ENCODE data around the gene HDDC3.
"Not testable (repeated sequence)": the region's sequence is repeated elsewhere in the genome, so short reads cannot be mapped to it uniquely, and the experiment has no call there.

Gene HDDC3

GRCh38 chr15:90929246-90930019 lies 2.9 kb downstream of the HDDC3 start:
- no peak for FAIRE-seq

DNA sequence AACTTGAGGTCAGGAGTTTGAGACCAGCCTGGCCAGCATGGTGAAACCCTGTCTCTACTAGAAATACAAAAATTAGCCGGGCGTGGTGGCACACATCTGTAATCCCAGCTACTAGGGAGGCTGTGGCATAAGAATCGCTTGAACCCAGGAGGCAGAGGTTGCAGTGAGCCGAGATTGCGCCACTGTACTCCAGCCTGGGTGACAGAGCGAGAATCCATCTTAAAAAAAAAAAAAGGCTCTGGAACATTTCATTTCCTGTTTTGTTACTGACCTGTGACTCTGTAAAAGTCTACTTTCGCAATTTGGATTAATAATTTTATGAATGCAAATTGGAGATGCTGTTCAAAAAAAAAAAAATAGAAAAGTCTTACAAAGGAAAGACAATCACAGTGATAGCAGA lies 4.2 kb downstream of the HDDC3 start:
- FAIRE-seq: not testable (repeated sequence)

- FAIRE-seq: not testable (repeated sequence)
These were observed 5.6 kb downstream of the HDDC3 start for GRCh38 chr15:90926766-90927165.

DNA sequence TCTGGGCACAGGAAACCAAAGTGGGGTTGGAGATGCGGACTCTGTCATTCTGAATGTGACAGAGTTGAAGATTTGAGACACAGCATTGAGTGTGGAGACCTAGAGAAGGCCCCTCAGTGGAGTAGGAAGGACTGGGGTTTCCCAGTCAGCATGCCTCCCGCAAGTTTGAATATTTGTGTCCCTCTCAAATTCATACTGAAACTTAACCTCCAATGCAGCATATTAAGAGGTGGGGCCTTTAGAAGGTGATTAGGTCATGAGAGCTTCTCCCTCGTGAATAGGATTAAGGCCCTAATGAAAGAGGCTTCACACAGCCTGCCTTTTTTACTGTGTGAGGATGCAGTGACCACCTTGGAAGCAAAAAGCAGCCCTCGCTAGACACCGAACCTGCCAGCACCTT lies 8.0 kb downstream of the HDDC3 start:
- no peak for FAIRE-seq

DNA sequence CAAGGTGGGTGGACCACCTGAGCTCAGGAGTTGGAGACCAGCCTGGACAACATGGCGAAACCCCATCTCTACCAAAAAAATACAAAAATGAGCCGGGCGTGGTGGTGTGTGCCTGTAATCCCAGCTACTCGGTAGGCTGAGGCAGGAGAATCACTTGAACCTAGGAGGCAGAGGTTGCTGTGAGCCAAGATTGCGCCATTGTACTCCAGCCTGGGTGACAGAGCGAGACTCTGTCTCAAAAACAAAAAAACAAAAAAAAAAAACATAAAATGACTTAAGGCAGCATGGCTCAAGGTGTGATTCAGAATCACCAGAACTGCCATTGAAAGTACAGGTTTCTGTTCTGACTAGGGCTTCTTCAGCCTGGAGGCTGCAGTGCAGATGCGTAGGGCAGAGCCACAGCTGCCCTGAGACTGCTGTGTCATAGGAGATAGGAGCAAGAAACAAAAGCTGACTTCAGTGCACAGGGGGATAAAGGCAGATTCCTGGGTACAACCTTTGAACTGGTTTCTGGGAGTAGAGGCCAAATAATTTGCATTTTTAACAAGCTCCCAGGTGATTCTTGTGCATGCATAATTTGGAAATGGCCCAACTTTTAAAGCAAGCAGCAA lies 9.5 kb downstream of the HDDC3 start:
- not testable (repeated sequence) for FAIRE-seq

DNA sequence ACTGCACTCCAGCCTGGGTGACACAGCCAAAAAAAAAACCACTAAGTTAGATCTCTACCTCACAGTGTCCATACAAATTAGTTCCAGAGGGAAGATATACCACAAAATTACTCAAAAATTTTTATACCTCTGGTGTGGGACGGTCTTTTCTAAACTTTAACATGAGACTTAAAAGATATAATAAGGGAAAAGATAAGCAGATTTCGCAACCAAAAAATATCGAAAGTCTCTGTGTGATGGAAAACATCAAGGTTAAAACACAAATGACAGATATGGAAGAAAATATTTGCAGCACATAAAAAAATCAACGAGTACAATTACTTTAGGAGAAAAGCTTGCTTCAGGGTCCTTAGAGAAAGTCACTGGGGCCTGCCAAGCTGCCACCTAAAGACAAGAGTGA lies 10.5 kb downstream of the HDDC3 start:
- no peak for FAIRE-seq

DNA sequence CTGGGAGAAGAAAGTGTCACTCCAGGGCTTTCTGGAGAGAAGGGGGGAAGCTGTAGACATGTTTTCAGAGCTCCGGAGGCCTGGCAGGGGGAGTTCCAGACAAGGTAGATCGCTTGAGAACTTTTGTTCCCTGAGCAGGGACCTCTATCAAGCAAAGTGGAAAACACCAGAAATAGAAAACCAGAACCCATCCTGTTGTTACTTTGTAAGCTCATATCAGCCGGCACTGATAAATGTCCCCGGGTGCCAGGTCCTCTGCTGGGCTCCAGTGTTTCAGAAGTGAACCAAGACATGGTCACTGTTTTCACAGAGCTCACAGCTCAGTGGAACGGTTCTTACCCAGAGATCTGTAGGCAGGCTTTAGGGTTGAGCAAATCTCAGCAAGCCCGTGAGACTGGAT lies 13.5 kb downstream of the HDDC3 start:
- no peak for FAIRE-seq

DNA sequence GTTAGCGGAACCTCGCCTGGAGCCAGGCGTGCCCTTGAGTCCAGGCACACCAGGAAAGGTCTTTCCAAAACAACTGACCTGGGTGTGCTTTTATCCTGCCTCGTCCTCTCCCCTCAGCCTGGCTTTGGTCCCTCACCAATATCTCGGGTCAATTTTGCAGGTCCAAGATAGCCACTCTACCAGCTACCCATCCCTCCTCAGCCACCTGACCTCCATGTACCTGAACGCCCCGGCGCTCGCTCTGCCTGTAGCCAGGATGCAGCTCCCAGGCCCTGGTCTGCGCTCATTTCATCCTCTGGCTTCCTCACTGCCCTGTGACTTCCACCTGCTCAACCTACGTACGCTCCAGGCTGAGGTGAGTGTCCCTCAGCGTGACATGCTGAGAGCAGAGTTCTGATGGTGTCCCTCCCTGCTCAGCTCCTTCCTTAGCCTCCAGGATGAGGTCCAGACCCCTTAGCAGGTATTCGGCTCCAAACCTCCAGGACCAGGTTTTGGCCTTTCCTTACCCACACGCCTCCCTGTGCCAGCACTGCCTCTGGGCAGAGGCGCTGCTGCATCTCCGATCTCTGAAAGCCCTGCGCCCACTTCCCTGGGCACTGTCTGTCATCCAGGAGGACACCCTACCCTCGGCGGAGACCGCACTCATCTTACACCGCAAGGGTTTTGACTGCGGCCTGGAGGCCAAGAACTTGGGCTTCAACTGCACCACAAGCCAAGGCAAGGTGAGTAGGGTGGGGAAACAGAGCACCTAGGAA lies 14.1 kb downstream of the HDDC3 start:
- FAIRE-seq: no peak

DNA sequence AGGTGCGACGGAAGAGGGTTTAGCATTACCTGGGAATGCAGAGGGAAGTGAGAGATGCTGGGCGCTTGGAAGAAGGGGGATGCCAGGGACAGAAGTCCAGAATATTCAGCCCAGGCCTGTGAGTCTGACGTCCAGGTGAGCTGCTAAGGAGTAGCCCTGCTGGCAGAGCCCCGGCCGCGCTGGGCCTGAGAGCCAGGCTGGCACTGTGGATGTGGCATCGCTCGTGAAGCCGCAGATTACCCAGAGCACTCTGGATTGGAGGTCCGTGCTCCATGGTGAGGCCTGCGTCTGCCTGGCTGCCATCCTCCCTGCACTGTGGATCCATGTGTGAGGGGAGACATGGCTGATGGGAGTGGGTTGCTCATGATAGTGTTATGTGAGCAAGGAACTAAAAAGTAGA lies 14.8 kb downstream of the HDDC3 start:
- FAIRE-seq: no peak

DNA sequence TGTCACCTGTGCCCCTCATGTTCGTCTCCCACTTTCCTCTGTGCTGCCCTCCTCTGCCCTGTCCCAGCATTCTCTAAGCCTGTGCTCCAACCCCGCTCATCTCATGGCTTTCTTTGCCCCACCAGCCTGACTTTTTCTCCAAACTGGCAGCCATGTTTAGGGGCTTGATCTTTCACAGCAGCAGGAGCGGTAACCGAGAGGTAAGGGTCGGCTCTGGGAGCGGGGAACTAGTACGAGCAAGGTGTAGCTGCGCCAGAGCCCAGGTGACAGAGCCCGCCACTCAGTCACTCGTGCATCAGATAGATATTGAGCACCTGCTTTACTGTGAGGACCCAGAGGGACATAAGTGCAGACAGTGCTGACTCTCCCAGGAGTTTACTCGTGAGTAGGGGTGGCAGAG lies 15.9 kb downstream of the HDDC3 start:
- no peak for FAIRE-seq

- FAIRE-seq: no peak
These were observed 16.4 kb downstream of the HDDC3 start for GRCh38 chr15:90915808-90916440.

DNA sequence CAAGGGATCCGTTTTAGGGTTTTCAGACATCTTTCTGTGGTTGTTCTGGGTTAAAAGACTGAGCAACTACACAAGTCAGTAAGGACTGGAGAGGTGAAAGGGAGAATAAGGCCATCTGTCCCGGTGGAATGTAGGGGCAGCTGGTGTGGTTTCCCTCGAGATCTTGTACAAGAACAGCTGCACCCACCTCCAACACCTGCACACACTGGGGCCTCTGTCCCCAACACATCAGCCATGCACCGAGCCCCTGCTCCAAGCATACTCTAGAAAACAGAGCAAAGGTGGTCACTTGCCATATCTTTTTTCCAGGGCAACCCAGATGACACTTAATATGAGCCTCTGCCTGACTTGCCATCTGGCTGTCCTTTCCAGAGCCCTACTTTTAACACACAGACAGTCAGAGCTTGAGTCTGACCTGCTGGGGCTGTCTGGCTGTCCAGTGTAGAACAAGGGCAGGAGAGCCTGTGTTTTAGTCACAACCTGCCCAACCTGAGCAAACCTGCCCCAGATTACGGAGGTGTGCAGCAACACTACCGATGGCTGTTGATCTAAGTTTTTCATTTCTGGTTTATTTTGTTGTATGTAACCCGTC lies 17.0 kb downstream of the HDDC3 start:
- no peak for FAIRE-seq

GRCh38 chr15:90914305-90915080 lies 17.9 kb downstream of the HDDC3 start:
- FAIRE-seq: no peak

DNA sequence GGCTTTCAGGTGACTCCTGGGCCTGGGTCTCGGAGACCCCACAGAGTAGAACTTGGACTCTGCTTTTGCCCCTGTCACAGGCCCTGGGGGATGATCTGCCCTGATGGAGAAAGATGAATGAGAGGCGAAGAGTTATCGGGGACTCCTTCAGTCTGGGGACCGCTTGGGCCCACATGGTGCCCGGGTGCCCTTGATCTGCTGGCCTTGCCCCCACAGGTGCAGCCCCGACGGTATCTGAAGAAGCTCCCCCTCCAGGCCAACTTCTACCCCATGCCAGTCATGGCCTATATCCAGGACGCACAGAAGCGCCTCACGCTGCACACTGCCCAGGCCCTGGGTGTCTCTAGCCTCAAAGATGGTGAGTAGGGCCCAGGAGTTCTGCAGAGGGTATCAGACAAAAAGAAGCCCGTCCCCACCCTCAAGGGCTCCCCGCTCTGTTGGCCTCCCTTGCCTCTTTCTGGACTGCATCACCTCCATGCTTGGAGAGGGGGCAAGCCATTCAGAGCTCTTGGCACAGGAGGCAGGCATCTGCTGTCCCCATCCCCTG lies 18.9 kb downstream of the HDDC3 start:
- FAIRE-seq: no peak

GRCh38 chr15:90912770-90913075 lies 19.6 kb downstream of the HDDC3 start:
- no peak for FAIRE-seq

DNA sequence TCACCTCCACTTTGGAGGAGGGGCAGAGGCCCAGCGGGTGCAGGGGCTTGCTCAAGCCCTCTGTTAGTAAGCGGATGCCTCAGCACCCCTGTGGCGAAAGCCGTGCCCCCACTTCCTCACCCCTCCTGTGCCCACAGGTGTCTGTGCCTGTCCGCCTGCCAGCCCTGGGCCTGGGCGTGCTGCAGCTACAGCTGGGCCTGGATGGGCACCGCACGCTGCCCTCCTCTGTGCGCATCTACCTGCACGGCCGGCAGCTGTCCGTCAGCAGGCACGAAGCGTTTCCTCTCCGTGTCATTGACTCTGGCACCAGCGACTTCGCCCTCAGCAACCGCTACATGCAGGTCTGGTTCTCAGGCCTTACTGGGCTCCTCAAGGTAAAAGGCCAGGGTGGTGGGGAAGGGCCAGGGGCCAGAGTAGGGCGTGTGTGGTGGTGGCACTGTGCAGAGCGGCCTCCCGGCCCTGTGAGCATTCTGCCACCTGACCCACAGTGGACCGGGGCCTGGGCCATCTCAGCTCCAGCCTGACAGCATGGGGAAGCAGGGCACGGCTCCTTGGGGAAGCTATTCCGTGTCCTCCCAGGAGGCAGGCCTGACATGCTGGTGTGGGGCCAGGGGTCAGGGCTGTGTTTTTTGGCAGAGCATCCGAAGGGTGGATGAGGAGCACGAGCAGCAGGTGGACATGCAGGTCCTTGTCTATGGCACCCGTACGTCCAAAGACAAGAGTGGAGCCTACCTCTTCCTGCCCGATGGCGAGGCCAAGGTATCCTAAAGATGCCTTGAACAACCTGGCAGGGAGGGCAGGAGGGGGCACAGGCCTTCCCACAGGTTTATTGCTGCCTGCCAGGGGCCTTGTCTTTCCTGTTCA lies 20.2 kb downstream of the HDDC3 start:
- no peak for FAIRE-seq

DNA sequence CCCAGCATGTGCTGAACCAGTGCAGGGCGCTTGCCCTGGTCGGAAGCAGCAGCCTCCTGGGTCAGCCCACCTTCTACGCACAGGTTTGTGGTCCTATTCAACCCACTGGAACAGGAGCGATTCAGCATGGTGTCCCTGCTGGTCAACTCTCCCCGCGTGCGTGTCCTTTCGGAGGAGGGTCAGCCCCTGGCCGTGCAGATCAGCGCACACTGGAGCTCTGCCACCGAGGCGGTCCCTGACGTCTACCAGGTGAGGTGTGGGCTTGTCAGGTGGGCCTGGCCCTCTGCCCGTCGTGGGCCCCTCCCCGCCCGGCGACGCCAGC lies 21.1 kb downstream of the HDDC3 start:
- FAIRE-seq: no peak

DNA sequence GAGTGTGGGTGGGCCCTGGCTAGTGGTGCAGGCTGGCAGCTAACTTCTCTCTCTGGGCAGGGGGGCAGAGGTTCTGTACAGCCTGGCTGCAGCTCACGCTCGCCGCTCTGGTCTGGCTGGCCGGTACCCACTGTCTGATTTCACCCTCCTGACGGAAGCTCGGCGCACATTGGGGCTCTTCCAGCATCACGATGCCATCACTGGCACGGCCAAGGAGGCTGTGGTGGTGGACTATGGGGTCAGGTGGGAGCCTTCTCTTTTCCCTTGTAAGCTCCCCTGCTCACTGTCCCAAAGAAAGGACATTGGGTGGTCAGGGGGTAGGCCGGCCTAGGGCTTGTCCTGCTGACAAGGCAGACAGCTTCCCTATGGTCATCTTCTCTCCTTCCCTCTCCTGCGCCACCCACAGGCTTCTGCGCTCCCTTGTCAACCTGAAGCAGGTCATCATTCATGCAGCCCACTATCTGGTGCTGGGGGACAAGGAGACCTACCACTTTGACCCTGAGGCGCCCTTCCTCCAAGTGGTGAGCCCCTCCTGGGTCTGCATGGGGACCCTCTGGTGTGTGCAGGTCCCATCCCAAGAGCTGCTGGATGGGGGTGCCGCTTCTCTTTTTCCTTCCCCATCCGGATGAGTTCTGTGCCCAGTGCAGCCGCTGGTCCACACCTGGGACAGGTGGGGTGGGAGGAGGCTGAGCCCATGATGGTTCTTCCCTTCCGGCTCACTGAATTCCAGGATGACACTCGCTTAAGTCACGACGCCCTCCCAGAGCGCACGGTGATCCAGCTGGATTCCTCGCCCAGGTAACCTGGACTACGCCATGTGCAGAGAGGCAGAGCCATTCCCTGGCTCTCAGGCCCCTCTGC lies 21.7 kb downstream of the HDDC3 start:
- FAIRE-seq: no peak

DNA sequence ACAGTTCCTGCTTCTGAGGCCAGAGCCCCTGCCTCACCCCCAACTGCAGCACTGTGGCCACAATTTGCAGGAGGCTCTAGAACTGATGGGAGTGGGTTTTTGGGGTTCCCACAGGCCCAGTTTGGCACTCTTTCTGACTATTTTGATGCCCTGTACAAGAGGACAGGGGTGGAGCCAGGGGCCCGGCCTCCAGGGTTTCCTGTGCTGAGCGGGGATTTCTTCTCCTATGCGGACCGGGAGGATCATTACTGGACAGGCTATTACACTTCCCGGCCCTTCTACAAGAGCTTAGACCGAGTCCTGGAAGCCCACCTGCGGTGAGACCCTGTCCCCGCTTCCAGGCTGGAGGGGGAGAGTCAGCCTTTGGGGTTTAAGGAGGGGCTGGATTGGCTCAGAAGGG lies 22.4 kb downstream of the HDDC3 start:
- FAIRE-seq: no peak

DNA sequence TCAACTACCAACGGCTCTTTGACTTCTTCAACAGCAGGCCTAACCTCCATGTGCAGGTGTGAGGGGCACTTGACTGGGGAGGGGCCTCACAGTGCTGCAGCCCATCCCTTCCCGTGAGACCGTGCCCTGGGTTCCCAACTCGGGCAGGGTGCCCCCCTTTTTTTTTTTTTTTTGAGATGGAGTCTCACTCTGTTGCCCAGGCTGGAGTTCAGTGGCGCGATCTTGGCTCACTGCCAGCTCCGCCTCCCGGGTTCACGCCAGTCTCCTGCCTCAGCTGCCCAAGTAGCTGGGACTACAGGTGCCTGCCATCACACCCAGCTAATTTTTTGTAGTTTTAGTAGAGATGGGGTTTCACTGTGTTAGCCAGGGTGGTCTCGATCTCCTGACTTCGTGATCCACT lies 22.9 kb downstream of the HDDC3 start:
- FAIRE-seq: not testable (repeated sequence)
